ENCODE measurements around the gene RBM15. TPM values are rescaled to one million over a fixed set of nuclear protein-coding genes. Genes with fewer than 3 reads are reported as not detected.

The RBM15 gene
- total RNA-seq, 1 donor from 2014 or later: 36.6 TPM

GRCh38 chr1:110341872-110342331 lies 2.7 kb downstream of the RBM15 start:
- peaks cover 0 to 24% of the 10 kb centered on the region in 2 donors for H3K36me3 ChIP-seq
- peaks cover 78% of the 10 kb centered on the region for H3K4me1 ChIP-seq
- intact Hi-C loops (cut with DNase I): loop anchor here (5.0 kb wide), 1 partner anchor 65 kb away; the partner anchor contains the start of gene LAMTOR5
- H3K27ac ChIP-seq: no peak overlapping the region
- no peaks in the 10 kb centered on the region for H3K27me3 ChIP-seq
- no peak for TF ChIP-seq POLR2AphosphoS5 (IDR thresholded peaks at IDR 0.05; ENCODE audit: insufficient read depth in 1 of 2, low read depth in 1 of 2)
- TF ChIP-seq POLR2A (IDR thresholded peaks at IDR 0.05): no peak
- TF ChIP-seq CTCF (IDR thresholded peaks at IDR 0.05): no peak
- no peaks in the 10 kb centered on the region for H3K9me3 ChIP-seq
- H3K4me3 ChIP-seq: no peak overlapping the region
- DNase-seq (ENCODE audit: extremely low spot score in 2 of 2): no peak

- Histone ChIP-seq H3K9me3 (no peaks in the 10 kb centered on the region), H3K27me3 (no peaks in the 10 kb centered on the region), H3K27ac (no peak overlapping the region), H3K4me1 (peaks cover 81% of the 10 kb centered on the region), H3K36me3 (peaks cover 0 to 24% of the 10 kb centered on the region in 2 donors), H3K4me3 (no peak overlapping the region)
- DNase-seq (ENCODE audit: extremely low spot score in 2 of 2): no peak
- TF ChIP-seq POLR2A (IDR thresholded peaks at IDR 0.05) (no peak), CTCF (IDR thresholded peaks at IDR 0.05) (no peak), POLR2AphosphoS5 (IDR thresholded peaks at IDR 0.05; ENCODE audit: insufficient read depth in 1 of 2, low read depth in 1 of 2) (no peak)
- intact Hi-C loops (cut with DNase I): loop anchor here (5.0 kb wide), 1 partner anchor 64 kb away; the partner anchor contains the start of gene LAMTOR5
Measured at GRCh38 chr1:110343249-110343648, 4.1 kb downstream of the RBM15 start.

- TF ChIP-seq CTCF (IDR thresholded peaks at IDR 0.05) (no peak), POLR2A (IDR thresholded peaks at IDR 0.05) (no peak), POLR2AphosphoS5 (IDR thresholded peaks at IDR 0.05; ENCODE audit: insufficient read depth in 1 of 2, low read depth in 1 of 2) (no peak)
- no peaks in the 10 kb centered on the region for H3K9me3 ChIP-seq
- peaks cover 90% of the 10 kb centered on the region for H3K4me1 ChIP-seq
- peaks cover 0 to 24% of the 10 kb centered on the region in 2 donors for H3K36me3 ChIP-seq
- no peak overlapping the region for H3K4me3 ChIP-seq
- intact Hi-C loops (cut with DNase I): loop anchor here (5.0 kb wide), 1 partner anchor 63 kb away; the partner anchor contains the start of gene LAMTOR5
- H3K27me3 ChIP-seq: no peaks in the 10 kb centered on the region
- no peak overlapping the region for H3K27ac ChIP-seq
- no peak for DNase-seq (ENCODE audit: extremely low spot score in 2 of 2)
Measured at GRCh38 chr1:110344152-110344551, 5.0 kb downstream of the RBM15 start.

- Histone ChIP-seq H3K4me3 (no peak overlapping the region), H3K27me3 (no peaks in the 10 kb centered on the region), H3K27ac (no peak overlapping the region), H3K9me3 (no peaks in the 10 kb centered on the region), H3K4me1 (peaks cover 97% of the 10 kb centered on the region), H3K36me3 (peaks cover 0 to 24% of the 10 kb centered on the region in 2 donors)
- TF ChIP-seq CTCF (IDR thresholded peaks at IDR 0.05) (no peak), POLR2AphosphoS5 (IDR thresholded peaks at IDR 0.05; ENCODE audit: insufficient read depth in 1 of 2, low read depth in 1 of 2) (no peak), POLR2A (IDR thresholded peaks at IDR 0.05) (no peak)
- intact Hi-C loops (cut with DNase I): no loop called here
- DNase-seq (ENCODE audit: extremely low spot score in 2 of 2): no peak
Measured at GRCh38 chr1:110345480-110345879, 6.3 kb downstream of the RBM15 start.

GRCh38 chr1:110346690-110347089 lies 7.5 kb downstream of the RBM15 start:
- Histone ChIP-seq H3K4me1 (peaks cover 97% of the 10 kb centered on the region), H3K27ac (no peak overlapping the region), H3K4me3 (no peak overlapping the region), H3K9me3 (no peaks in the 10 kb centered on the region), H3K27me3 (no peaks in the 10 kb centered on the region), H3K36me3 (peaks cover 0 to 12% of the 10 kb centered on the region in 2 donors)
- intact Hi-C loops (cut with DNase I): no loop called here
- TF ChIP-seq POLR2A (IDR thresholded peaks at IDR 0.05) (no peak), POLR2AphosphoS5 (IDR thresholded peaks at IDR 0.05; ENCODE audit: insufficient read depth in 1 of 2, low read depth in 1 of 2) (no peak), CTCF (IDR thresholded peaks at IDR 0.05) (no peak)
- no peak for DNase-seq (ENCODE audit: extremely low spot score in 2 of 2)

Data from vagina (tissue), 2 donors.